ENCODE measurements around the gene NCAPG2.

DNA sequence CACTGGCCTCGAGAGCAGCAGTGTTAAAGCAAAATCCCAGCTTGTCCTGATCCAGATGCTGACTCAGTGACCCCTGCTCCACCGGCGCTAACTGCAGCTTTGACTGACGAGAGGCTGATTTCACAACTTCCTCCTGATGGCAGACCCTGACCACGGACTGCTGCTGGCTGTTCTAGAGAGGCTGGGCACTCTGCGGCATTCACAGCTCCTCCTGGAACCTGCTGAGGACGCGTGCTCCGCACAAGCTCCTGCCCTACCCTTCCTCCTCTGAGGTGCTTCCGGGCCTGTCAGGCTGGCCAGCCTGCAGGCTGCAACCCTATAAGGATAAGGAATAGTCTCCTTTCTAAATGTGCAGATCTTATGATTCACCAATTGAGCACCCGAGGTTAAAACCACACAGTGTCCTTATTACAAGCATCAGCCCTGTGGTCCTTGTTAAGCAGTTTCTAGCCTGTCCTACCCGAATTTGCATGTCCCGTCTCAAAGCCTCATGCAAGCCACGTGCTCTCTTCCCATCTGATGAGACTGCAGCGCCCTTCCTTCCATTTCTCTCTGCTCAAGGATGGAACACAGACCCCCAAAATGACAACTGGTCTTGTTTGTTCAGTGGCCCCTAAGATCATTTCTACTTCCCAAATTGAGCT lies 35.5 kb upstream of the NCAPG2 start:
- TF ChIP-seq POLR2AphosphoS5 (IDR thresholded peaks at IDR 0.05) (no peak), POLR2A (IDR thresholded peaks at IDR 0.05) (no peak)

All from transverse colon (tissue), 3 donors.